ENCODE data around the gene EVA1C.

Gene EVA1C

DNA sequence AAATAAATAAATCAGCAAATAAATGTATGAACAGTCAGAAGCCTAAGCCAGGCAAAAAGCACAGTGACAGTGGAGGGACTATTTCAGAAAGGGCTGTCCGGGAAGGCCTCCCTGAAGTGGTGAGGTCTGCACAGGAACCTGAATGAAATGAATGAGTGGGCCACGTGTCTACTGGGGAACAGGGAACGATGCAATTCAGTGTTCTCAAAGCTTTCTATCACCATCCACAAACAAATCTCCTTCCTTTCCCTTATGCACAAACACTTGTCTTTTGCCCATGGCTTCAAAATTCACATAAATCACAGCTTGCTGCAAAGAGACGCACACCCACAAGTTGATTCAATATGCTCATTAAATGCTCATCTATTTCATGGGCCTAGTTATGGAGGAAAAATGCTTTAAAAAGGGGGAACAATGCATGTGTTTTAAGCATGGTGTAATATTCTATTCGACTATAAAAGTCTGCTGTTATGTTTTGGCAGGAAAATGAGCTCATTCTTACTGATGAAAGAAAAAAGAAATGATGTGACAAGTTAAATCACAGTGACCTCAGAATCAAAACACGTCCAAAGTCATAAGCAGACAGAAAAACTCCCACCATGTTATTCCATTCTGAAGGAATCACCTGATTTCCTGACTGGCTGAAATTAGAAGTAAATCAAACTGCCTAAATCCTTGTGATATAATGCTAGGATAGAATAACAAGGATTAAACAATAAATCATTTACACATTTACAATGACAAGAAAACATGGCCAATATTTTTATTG lies 41.3 kb upstream of the EVA1C start:
- in situ Hi-C loops (cut with MboI; ENCODE audit: low sequenced_read_pairs, unreplicated experiment) = no loop called here
- TF ChIP-seq, protein P1, sequence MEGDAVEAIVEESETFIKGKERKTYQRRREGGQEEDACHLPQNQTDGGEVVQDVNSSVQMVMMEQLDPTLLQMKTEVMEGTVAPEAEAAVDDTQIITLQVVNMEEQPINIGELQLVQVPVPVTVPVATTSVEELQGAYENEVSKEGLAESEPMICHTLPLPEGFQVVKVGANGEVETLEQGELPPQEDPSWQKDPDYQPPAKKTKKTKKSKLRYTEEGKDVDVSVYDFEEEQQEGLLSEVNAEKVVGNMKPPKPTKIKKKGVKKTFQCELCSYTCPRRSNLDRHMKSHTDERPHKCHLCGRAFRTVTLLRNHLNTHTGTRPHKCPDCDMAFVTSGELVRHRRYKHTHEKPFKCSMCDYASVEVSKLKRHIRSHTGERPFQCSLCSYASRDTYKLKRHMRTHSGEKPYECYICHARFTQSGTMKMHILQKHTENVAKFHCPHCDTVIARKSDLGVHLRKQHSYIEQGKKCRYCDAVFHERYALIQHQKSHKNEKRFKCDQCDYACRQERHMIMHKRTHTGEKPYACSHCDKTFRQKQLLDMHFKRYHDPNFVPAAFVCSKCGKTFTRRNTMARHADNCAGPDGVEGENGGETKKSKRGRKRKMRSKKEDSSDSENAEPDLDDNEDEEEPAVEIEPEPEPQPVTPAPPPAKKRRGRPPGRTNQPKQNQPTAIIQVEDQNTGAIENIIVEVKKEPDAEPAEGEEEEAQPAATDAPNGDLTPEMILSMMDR (IDR thresholded peaks at IDR 0.05; ENCODE audit: borderline replicate concordance, control extremely low read depth, extremely low read depth, insufficient read depth, missing control alignments) = no peak
- DNase-seq (ENCODE audit: low spot score) = no peak

DNA sequence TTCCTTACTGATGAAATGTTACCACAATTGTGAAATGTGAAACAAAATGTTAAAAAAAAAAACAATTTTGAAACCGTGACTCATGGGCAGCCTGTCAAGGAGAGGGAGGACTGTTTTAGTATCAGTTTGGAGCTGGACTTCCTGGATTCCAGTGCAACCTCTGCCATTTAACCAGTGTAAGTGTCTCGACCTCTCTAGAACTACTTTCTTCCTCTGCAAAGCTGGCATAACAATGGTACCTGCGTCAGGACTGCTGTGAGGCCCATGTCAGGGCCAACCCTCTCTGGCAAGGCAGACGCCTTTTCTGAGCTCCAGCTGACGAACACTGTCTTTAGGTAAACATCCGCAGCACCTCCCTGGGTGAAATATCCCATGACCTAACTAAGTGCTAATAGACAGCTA lies 40.6 kb upstream of the EVA1C start:
- in situ Hi-C loops (cut with MboI; ENCODE audit: low sequenced_read_pairs, unreplicated experiment) = no loop called here
- DNase-seq (ENCODE audit: low spot score) = no peak
- TF ChIP-seq, protein P1 (IDR thresholded peaks at IDR 0.05; ENCODE audit: borderline replicate concordance, control extremely low read depth, extremely low read depth, insufficient read depth, missing control alignments) = no peak

DNA sequence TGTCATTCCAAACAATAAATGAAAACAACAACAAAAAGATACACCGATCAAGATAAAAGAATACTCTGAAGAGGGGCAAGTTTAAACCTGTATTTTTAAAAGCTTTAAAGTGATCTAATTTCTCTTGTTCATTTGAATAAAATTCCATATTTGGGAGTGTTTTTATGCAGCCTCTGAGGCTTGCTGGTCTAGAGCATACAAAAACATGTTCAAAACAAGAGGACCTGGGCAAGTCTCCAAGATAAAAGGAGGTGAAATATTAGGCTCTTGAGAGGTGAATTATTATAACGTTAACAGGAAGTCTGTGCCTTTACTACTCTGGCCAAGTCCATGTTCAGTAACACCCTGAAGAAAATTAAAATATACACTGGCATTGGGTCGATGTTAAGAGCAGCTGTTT lies 39.8 kb upstream of the EVA1C start:
- in situ Hi-C loops (cut with MboI; ENCODE audit: low sequenced_read_pairs, unreplicated experiment) = no loop called here
- DNase-seq (ENCODE audit: low spot score) = no peak
- TF ChIP-seq, protein P1 (IDR thresholded peaks at IDR 0.05; ENCODE audit: borderline replicate concordance, control extremely low read depth, extremely low read depth, insufficient read depth, missing control alignments) = no peak

DNA sequence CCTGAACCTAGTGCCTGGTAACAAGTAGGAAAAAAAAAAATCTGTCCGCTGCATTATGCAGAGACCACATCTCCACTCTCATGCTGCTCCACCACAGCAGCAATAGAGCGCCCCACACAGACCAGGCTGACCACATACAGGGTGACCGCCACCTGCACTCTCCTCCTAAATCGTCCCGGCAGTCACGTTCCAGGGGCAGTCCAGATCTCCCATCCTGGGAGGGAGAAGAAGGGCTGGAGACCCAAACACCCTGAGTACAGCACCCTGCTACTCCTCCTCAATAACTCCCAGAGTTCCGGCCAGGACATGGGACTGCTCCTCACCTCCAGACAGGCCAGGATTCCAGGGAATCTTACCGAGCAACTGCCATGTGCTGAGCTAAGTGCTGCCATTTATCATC lies 35.0 kb upstream of the EVA1C start:
- DNase-seq (ENCODE audit: low spot score) = no peak
- in situ Hi-C loops (cut with MboI; ENCODE audit: low sequenced_read_pairs, unreplicated experiment) = no loop called here
- TF ChIP-seq, protein P1 (IDR thresholded peaks at IDR 0.05; ENCODE audit: borderline replicate concordance, control extremely low read depth, extremely low read depth, insufficient read depth, missing control alignments) = no peak

DNA sequence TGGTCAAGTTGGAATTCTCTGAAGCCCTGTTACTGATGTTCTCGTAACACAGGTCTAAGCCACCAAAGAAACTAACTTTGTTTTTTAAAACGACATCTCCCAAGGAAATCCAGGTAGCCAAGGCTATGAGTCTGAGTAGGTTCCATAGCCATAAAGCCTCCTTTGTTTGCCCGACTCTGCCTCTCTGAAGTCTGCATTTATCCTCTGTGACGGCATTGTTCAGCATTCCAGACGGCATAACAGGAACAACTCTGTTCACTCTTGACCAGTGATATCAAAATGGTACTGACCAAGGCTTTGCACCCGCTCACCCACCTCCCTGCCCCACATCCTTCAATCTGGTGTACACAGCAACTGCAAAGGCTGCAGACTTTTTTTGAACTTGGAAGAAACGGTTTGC lies 34.5 kb upstream of the EVA1C start:
- TF ChIP-seq, protein P1 (IDR thresholded peaks at IDR 0.05; ENCODE audit: borderline replicate concordance, control extremely low read depth, extremely low read depth, insufficient read depth, missing control alignments) = no peak

DNA sequence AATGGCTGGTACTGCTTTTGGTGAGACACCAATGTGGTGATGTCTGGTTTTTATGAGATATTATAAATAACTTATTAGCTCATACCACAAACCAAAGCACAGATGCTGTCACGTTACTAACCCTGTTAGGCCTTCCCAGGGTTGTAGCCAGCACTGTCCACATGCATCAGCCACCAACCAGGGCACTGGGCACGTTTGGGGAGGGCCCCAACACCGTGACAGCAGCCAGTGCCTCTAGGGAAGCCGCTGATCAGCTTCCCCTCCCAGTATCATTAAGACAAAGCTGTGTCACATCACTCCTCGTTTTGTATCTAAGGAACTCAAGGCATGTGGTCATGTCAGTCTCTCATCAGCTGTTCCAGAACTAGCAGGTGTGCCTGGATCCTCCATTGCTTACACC lies 33.5 kb upstream of the EVA1C start:
- no peak for DNase-seq (ENCODE audit: low spot score)
- TF ChIP-seq, protein P1 (IDR thresholded peaks at IDR 0.05; ENCODE audit: borderline replicate concordance, control extremely low read depth, extremely low read depth, insufficient read depth, missing control alignments) = no peak
- in situ Hi-C loops (cut with MboI; ENCODE audit: low sequenced_read_pairs, unreplicated experiment) = no loop called here

More for the DNA sequence above, 34.5 kb upstream of the EVA1C start:
- in situ Hi-C loops (cut with MboI; ENCODE audit: low sequenced_read_pairs, unreplicated experiment) = no loop called here
- DNase-seq (ENCODE audit: low spot score) = no peak

Data from GM13976 (cell line).